HS-5 (cell line): Measurements from ENCODE around the gene EIF1.
A peak's percentile ranks its signal among the peaks of the same experiment; 100 is the strongest.

Source experiments
- DNase-seq: peaks from one replicate; pipeline ENCODE4 v3.0.0-alpha.2; 2012; ENCODE audit warnings: low read depth

EIF1 gene

GRCh38 chr17:41736983-41737679 lies 48.4 kb downstream of the EIF1 start:
- no peak for DNase-seq

- DNase-seq, result no peak
These were observed 49.0 kb downstream of the EIF1 start for GRCh38 chr17:41737680-41738023.

GRCh38 chr17:41738077-41738800 lies 49.6 kb downstream of the EIF1 start:
- peak; percentile 35 for DNase-seq

GRCh38 chr17:41738801-41739112 lies 50.1 kb downstream of the EIF1 start:
- DNase-seq, result no peak

- DNase-seq, result peak; percentile 57
These were observed 51.1 kb downstream of the EIF1 start for GRCh38 chr17:41739661-41740352.

GRCh38 chr17:41740506-41740905 lies 51.8 kb downstream of the EIF1 start:
- no peak for DNase-seq

GRCh38 chr17:41741709-41742108 lies 53.0 kb downstream of the EIF1 start:
- no peak for DNase-seq
